ENCODE measurements around the gene TRIL. TPM values are rescaled to one million over a fixed set of nuclear protein-coding genes. Genes with fewer than 3 reads are reported as not detected.

The TRIL gene
- total and polyA plus RNA-seq, 2 experiments from 2014 or later = 0.95 to 4.5 TPM

DNA sequence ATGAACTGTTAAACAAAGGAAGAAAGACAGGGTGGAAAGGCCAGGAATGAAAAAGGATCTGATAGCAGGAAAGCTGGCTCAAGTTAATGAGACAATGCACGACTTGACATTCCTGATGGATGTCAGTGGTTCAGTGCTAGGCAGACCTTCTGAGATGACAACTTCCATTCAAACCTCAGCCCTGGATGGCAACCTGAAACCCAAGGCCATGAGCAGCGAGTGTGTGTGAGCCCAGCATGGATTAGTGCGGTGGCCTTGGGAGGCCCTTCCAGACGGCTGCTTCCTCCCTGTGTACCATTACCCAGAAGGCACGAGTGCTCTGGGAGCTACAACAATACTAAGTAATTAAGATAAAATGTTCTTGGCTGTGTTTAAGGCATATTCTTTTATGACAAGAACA lies 18.8 kb downstream of the TRIL start:
- no peaks in the 10 kb centered on the region for H3F3A ChIP-seq (replicated peaks; ENCODE audit: low read depth)
- peaks cover 15% of the 10 kb centered on the region; the same call in 2 of the 3 replicates for H3K4me1 Mint-ChIP-seq
- no peak for DNase-seq (ENCODE audit: low spot score)
- H2AFZ ChIP-seq = peak overlapping the region; percentile 61; the same call in 1 of the 2 replicates
- H3K79me2 ChIP-seq (replicated peaks; ENCODE audit: insufficient read depth) = no peaks in the 10 kb centered on the region
- no peak overlapping the region for H3K4me3 Mint-ChIP-seq
- 0 out of 2 replicates have a peak, but pooled peaks cover 8% of the 10 kb centered on the region for H3K9me2 ChIP-seq (ENCODE audit: insufficient read depth)
- ATAC-seq = no peak
- H3K4me2 ChIP-seq = no peak overlapping the region
- H3K27me3 Mint-ChIP-seq (ENCODE audit: insufficient read depth, low read depth, poor library complexity) = peaks cover 5% of the 10 kb centered on the region
- no peaks in the 10 kb centered on the region; the same call in 1 of the 2 replicates for H3K4me1 ChIP-seq (ENCODE audit: insufficient read depth)
- H3K27ac ChIP-seq (ENCODE audit: low read depth) = no peak overlapping the region
- no peaks in the 10 kb centered on the region for H3K36me3 ChIP-seq (ENCODE audit: insufficient read depth)
- TF ChIP-seq CREB1 (CRISPR knock-in tag; IDR thresholded peaks at IDR 0.05; ENCODE audit: low read depth) (no peak), ZNF331 (CRISPR knock-in tag; IDR thresholded peaks at IDR 0.05; ENCODE audit: low read depth) (no peak), EZH2 (IDR thresholded peaks at IDR 0.05; ENCODE audit: low read depth, unreplicated experiment) (no peak)
- H4K20me1 ChIP-seq (replicated peaks; ENCODE audit: insufficient read depth) = no peaks in the 10 kb centered on the region
- no peak overlapping the region for H3K27ac Mint-ChIP-seq
- H3K9me3 Mint-ChIP-seq = peaks cover 4% of the 10 kb centered on the region; the same call in 1 of the 3 replicates
- no peak overlapping the region for H3K4me3 ChIP-seq
- H3K36me3 Mint-ChIP-seq (ENCODE audit: low read depth) = no peaks in the 10 kb centered on the region
- no peaks in the 10 kb centered on the region for H3K27me3 ChIP-seq (ENCODE audit: insufficient read depth)

DNA sequence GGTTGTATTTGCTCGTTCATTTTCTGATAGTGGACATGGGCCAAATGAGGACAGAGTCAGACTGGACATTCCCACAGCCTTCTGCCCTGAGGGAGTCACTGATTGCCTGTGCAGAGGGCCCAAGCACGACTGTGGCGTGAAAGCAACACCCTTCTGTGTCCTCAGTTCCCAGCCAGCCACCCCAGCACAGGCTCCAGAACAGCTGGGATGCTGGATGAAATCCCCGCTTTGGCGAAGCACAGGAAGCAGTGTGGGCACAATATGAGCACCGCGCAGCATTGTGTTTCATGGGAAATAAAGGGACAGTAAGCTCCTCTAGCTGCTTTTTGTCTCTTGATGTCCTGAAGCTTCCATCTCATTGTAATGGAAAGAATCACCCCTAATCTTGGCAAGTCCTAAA lies 20.5 kb downstream of the TRIL start:
- H3K9me3 Mint-ChIP-seq = peaks cover 5% of the 10 kb centered on the region; the same call in 1 of the 3 replicates
- TF ChIP-seq EZH2phosphoT487 (IDR thresholded peaks at IDR 0.05; ENCODE audit: unreplicated experiment) = no peak
- TF ChIP-seq CREB1 (CRISPR knock-in tag; IDR thresholded peaks at IDR 0.05; ENCODE audit: low read depth) = no peak
- no peak for TF ChIP-seq NANOG (IDR thresholded peaks at IDR 0.05; ENCODE audit: borderline replicate concordance)
- TF ChIP-seq, protein P1, sequence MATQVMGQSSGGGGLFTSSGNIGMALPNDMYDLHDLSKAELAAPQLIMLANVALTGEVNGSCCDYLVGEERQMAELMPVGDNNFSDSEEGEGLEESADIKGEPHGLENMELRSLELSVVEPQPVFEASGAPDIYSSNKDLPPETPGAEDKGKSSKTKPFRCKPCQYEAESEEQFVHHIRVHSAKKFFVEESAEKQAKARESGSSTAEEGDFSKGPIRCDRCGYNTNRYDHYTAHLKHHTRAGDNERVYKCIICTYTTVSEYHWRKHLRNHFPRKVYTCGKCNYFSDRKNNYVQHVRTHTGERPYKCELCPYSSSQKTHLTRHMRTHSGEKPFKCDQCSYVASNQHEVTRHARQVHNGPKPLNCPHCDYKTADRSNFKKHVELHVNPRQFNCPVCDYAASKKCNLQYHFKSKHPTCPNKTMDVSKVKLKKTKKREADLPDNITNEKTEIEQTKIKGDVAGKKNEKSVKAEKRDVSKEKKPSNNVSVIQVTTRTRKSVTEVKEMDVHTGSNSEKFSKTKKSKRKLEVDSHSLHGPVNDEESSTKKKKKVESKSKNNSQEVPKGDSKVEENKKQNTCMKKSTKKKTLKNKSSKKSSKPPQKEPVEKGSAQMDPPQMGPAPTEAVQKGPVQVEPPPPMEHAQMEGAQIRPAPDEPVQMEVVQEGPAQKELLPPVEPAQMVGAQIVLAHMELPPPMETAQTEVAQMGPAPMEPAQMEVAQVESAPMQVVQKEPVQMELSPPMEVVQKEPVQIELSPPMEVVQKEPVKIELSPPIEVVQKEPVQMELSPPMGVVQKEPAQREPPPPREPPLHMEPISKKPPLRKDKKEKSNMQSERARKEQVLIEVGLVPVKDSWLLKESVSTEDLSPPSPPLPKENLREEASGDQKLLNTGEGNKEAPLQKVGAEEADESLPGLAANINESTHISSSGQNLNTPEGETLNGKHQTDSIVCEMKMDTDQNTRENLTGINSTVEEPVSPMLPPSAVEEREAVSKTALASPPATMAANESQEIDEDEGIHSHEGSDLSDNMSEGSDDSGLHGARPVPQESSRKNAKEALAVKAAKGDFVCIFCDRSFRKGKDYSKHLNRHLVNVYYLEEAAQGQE (IDR thresholded peaks at IDR 0.05; ENCODE audit: unreplicated experiment) = no peak
- TF ChIP-seq, protein P2, sequence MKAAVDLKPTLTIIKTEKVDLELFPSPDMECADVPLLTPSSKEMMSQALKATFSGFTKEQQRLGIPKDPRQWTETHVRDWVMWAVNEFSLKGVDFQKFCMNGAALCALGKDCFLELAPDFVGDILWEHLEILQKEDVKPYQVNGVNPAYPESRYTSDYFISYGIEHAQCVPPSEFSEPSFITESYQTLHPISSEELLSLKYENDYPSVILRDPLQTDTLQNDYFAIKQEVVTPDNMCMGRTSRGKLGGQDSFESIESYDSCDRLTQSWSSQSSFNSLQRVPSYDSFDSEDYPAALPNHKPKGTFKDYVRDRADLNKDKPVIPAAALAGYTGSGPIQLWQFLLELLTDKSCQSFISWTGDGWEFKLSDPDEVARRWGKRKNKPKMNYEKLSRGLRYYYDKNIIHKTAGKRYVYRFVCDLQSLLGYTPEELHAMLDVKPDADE (IDR thresholded peaks at IDR 0.05) = no peak
- TF ChIP-seq, protein P3, sequence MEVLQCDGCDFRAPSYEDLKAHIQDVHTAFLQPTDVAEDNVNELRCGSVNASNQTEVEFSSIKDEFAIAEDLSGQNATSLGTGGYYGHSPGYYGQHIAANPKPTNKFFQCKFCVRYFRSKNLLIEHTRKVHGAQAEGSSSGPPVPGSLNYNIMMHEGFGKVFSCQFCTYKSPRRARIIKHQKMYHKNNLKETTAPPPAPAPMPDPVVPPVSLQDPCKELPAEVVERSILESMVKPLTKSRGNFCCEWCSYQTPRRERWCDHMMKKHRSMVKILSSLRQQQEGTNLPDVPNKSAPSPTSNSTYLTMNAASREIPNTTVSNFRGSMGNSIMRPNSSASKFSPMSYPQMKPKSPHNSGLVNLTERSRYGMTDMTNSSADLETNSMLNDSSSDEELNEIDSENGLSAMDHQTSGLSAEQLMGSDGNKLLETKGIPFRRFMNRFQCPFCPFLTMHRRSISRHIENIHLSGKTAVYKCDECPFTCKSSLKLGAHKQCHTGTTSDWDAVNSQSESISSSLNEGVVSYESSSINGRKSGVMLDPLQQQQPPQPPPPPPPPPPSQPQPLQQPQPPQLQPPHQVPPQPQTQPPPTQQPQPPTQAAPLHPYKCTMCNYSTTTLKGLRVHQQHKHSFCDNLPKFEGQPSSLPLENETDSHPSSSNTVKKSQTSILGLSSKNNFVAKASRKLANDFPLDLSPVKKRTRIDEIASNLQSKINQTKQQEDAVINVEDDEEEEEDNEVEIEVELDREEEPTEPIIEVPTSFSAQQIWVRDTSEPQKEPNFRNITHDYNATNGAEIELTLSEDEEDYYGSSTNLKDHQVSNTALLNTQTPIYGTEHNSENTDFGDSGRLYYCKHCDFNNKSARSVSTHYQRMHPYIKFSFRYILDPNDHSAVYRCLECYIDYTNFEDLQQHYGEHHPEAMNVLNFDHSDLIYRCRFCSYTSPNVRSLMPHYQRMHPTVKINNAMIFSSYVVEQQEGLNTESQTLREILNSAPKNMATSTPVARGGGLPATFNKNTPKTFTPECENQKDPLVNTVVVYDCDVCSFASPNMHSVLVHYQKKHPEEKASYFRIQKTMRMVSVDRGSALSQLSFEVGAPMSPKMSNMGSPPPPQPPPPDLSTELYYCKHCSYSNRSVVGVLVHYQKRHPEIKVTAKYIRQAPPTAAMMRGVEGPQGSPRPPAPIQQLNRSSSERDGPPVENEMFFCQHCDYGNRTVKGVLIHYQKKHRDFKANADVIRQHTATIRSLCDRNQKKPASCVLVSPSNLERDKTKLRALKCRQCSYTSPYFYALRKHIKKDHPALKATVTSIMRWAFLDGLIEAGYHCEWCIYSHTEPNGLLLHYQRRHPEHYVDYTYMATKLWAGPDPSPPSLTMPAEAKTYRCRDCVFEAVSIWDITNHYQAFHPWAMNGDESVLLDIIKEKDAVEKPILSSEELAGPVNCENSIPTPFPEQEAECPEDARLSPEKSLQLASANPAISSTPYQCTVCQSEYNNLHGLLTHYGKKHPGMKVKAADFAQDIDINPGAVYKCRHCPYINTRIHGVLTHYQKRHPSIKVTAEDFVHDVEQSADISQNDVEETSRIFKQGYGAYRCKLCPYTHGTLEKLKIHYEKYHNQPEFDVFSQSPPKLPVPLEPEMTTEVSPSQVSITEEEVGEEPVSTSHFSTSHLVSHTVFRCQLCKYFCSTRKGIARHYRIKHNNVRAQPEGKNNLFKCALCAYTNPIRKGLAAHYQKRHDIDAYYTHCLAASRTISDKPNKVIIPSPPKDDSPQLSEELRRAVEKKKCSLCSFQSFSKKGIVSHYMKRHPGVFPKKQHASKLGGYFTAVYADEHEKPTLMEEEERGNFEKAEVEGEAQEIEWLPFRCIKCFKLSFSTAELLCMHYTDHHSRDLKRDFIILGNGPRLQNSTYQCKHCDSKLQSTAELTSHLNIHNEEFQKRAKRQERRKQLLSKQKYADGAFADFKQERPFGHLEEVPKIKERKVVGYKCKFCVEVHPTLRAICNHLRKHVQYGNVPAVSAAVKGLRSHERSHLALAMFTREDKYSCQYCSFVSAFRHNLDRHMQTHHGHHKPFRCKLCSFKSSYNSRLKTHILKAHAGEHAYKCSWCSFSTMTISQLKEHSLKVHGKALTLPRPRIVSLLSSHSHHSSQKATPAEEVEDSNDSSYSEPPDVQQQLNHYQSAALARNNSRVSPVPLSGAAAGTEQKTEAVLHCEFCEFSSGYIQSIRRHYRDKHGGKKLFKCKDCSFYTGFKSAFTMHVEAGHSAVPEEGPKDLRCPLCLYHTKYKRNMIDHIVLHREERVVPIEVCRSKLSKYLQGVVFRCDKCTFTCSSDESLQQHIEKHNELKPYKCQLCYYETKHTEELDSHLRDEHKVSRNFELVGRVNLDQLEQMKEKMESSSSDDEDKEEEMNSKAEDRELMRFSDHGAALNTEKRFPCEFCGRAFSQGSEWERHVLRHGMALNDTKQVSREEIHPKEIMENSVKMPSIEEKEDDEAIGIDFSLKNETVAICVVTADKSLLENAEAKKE (CRISPR knock-in tag; IDR thresholded peaks at IDR 0.05) = no peak
- no peak for TF ChIP-seq ZNF114 (CRISPR knock-in tag; IDR thresholded peaks at IDR 0.05)
- no peak for TF ChIP-seq ZNF331 (CRISPR knock-in tag; IDR thresholded peaks at IDR 0.05; ENCODE audit: low read depth)
- no peak for TF ChIP-seq JUNB (IDR thresholded peaks at IDR 0.05; ENCODE audit: unreplicated experiment)
- TF ChIP-seq POLR2AphosphoS5 (IDR thresholded peaks at IDR 0.05; ENCODE audit: low read depth) = no peak

More for the DNA sequence above, 20.5 kb downstream of the TRIL start:
- Mint-ChIP-seq H3K27me3 (ENCODE audit: insufficient read depth, low read depth, poor library complexity) (peaks cover 6% of the 10 kb centered on the region), H3K4me3 (no peak overlapping the region), H3K4me1 (peaks cover 28% of the 10 kb centered on the region), H3K27ac (no peak overlapping the region), H3K36me3 (ENCODE audit: low read depth) (no peaks in the 10 kb centered on the region)
- ATAC-seq = no peak
- Histone ChIP-seq H3K36me3 (ENCODE audit: insufficient read depth) (no peaks in the 10 kb centered on the region), H3K4me2 (no peak overlapping the region), H3F3A (replicated peaks; ENCODE audit: low read depth) (no peaks in the 10 kb centered on the region), H3K27me3 (ENCODE audit: insufficient read depth) (no peaks in the 10 kb centered on the region), H4K20me1 (replicated peaks; ENCODE audit: insufficient read depth) (no peaks in the 10 kb centered on the region), H3K79me2 (replicated peaks; ENCODE audit: insufficient read depth) (no peaks in the 10 kb centered on the region), H3K27ac (ENCODE audit: low read depth) (no peak overlapping the region), H3K4me3 (no peak overlapping the region), H3K9me2 (ENCODE audit: insufficient read depth) (0 out of 2 replicates have a peak, but pooled peaks cover 10% of the 10 kb centered on the region), H3K4me1 (ENCODE audit: insufficient read depth) (peaks cover 13% of the 10 kb centered on the region; the same call in 1 of the 2 replicates), H2AFZ (no peak overlapping the region; the same call in 1 of the 2 replicates)
- no peak for DNase-seq (ENCODE audit: low spot score)

Data from GM23338 (cell line).